Tibial artery (tissue), 4 donors: Measurements from ENCODE around the gene KCTD16.

Source experiments
- DNase-seq, 2 donors: peaks; one replicate each; pipeline ENCODE4 v3.0.0-alpha.2; 2019
- H3K27ac ChIP-seq, 2 donors: fragments of 200-600 bp; sonication (generic) in 1 of 2; 1 replicate in 1 of 2; 2 replicates in 1 of 2; pipeline ENCODE4 v1.5.1; 2018 to 2019; ENCODE audit warnings: mild to moderate bottlenecking in 1 of 2
- H3K27me3 ChIP-seq, 2 donors: fragments of 200-600 bp; sonication (generic) in 1 of 2; one replicate each; pipeline versions ENCODE4 v1.5.1 to v1.6.0; 2016 to 2019
- H3K36me3 ChIP-seq, 3 donors: fragments of 200-600 bp; sonication (generic) in 2 of 3; one replicate each; pipeline ENCODE4 v1.5.1; 2016 to 2019; ENCODE audit warnings: mild to moderate bottlenecking in 2 of 3
- H3K4me1 ChIP-seq, 4 donors: fragments of 200-600 bp; sonication (generic) in 2 of 4; 1 replicate in 3 of 4; 2 replicates in 1 of 4; pipeline ENCODE4 v1.5.1; 2016 to 2019
- H3K4me3 ChIP-seq, 2 donors: fragments of 200-600 bp; sonication (generic) in 1 of 2; 1 replicate in 1 of 2; 2 replicates in 1 of 2; pipeline ENCODE4 v1.5.1; 2018 to 2019; ENCODE audit warnings: mild to moderate bottlenecking in 2 of 2
- H3K9me3 ChIP-seq, 3 donors: fragments of 200-600 bp; sonication (generic) in 1 of 3; one replicate each; pipeline ENCODE4 v1.5.1; 2016 to 2019
- intact Hi-C: fragments of 100-400 bp; cut with DNase I; formaldehyde crosslinking; loops from one replicate; pipeline ENCODE4 v1.15.0; 2023; ENCODE audit warnings: low total_unique reads
- TF ChIP-seq, protein P1 (sequence below), 2 experiments: fragments of 200-600 bp in 1 of 2; fragments of 450-650 bp in 1 of 2; IDR thresholded peaks; one replicate each; pipeline ENCODE4 v1.5.1; 2017 to 2019; ENCODE audit warnings: antibody characterized with exemption in 2 of 2, mild to moderate bottlenecking in 1 of 2, moderate library complexity in 1 of 2

KCTD16 gene

DNA sequence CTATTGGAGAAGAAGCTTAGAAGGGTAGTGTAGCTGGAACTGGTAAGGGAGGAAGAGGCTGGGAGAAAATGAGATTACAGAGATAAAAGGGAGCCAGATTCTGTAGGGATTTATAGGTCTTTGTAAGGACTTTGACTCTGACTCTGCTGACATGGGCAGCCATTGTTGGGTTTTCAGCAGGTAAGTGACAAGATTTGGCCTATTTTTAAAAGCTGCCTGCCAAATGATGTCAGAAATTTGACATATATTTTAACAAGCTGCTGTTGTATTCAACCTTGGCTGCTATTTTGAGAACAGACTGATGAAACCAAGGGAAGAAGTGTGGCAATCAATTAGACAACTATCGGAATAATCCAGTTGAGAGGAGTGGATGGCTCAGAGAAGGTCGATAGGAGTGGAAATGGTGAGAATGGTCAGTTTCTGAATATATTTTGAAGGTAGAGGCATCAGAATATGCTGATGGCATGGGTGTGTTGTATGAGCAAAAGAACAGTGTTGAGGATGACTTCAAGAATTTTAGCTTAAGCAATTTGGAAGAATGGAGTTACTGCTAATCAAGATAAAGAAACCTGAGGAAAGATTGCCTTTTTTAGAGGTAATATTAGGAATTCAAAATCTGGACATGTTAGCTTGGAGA is 56.8 kb downstream of the KCTD16 start:
- H3K4me1 ChIP-seq: no peaks in the 10 kb centered on the region
- H3K27ac ChIP-seq: no peak overlapping the region
- no peak for DNase-seq
- intact Hi-C loops: no loop called here
- no peaks in the 10 kb centered on the region for H3K9me3 ChIP-seq
- H3K27me3 ChIP-seq: no peaks in the 10 kb centered on the region
- no peaks in the 10 kb centered on the region for H3K36me3 ChIP-seq
- TF ChIP-seq, protein P1, sequence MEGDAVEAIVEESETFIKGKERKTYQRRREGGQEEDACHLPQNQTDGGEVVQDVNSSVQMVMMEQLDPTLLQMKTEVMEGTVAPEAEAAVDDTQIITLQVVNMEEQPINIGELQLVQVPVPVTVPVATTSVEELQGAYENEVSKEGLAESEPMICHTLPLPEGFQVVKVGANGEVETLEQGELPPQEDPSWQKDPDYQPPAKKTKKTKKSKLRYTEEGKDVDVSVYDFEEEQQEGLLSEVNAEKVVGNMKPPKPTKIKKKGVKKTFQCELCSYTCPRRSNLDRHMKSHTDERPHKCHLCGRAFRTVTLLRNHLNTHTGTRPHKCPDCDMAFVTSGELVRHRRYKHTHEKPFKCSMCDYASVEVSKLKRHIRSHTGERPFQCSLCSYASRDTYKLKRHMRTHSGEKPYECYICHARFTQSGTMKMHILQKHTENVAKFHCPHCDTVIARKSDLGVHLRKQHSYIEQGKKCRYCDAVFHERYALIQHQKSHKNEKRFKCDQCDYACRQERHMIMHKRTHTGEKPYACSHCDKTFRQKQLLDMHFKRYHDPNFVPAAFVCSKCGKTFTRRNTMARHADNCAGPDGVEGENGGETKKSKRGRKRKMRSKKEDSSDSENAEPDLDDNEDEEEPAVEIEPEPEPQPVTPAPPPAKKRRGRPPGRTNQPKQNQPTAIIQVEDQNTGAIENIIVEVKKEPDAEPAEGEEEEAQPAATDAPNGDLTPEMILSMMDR (IDR thresholded peaks at IDR 0.05): no peak
- H3K4me3 ChIP-seq: no peak overlapping the region

DNA sequence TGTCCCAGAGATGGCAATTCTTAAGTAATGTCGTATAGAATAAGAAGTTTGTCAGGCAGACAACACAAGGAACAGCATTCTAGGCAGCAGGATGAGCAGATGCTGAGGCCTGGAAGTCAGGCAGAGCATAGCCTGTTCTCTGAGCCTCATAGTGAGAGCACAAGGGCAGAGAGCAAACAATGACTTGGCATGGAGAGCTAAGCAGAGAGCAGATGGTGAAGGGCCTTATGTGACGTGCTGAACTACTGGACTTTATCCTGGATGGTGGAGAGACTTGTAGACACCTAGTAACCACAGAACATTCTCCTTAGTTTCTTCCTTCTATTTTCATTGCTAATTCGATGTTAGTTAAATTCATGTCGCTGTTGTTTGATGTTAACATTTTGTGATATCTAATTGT is 60.1 kb downstream of the KCTD16 start:
- Histone ChIP-seq H3K9me3 (no peaks in the 10 kb centered on the region), H3K4me1 (no peaks in the 10 kb centered on the region), H3K4me3 (no peak overlapping the region), H3K36me3 (no peaks in the 10 kb centered on the region), H3K27ac (no peak overlapping the region), H3K27me3 (no peaks in the 10 kb centered on the region)
- no peak for DNase-seq
- intact Hi-C loops: no loop called here
- TF ChIP-seq, protein P1 (IDR thresholded peaks at IDR 0.05): no peak

DNA sequence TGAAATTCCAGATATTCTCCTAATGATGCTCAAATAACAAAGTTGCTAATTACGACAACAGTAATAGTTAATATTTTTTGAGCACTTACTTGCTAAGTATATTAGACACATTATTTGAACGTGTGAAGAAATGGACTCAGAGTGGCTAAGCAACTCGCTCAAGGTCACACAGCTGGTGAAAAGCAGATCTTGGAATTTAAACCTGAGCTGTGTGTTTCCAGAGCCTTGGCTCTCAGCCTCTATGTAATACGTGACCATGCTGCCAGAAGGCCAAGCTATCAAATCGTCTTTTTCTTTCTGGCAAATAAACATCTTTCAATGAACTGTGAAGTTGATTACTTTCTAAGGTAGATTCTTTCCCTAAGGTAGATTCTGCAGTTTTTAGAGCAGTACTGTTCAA is 61.6 kb downstream of the KCTD16 start:
- Histone ChIP-seq H3K4me1 (no peaks in the 10 kb centered on the region), H3K4me3 (no peak overlapping the region), H3K36me3 (no peaks in the 10 kb centered on the region), H3K9me3 (no peaks in the 10 kb centered on the region), H3K27ac (no peak overlapping the region), H3K27me3 (no peaks in the 10 kb centered on the region)
- intact Hi-C loops: no loop called here
- TF ChIP-seq, protein P1 (IDR thresholded peaks at IDR 0.05): no peak
- DNase-seq: no peak

DNA sequence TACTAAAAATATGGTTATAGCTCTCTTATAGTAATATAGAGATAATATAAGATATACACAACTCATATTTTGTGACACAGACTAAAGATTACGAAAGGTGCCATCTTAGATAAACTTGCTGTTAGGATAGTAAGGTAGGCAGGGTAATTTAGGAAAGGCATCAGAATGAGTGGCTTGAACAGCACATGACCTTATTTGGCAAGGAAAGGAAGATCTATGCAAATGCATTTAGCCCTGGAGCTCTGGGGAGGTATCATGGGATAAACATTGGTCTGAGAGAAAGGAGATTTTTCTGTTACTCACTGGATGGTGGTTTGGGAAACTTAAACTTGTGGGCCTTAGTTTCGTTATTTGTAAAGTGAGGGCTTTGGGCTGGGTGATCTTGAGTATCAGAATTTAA is 65.8 kb downstream of the KCTD16 start:
- intact Hi-C loops: no loop called here
- no peaks in the 10 kb centered on the region for H3K4me1 ChIP-seq
- H3K4me3 ChIP-seq: no peak overlapping the region
- no peak for DNase-seq
- no peaks in the 10 kb centered on the region for H3K9me3 ChIP-seq
- H3K27me3 ChIP-seq: no peaks in the 10 kb centered on the region
- no peak overlapping the region for H3K27ac ChIP-seq
- H3K36me3 ChIP-seq: no peaks in the 10 kb centered on the region
- TF ChIP-seq, protein P1 (IDR thresholded peaks at IDR 0.05): no peak

DNA sequence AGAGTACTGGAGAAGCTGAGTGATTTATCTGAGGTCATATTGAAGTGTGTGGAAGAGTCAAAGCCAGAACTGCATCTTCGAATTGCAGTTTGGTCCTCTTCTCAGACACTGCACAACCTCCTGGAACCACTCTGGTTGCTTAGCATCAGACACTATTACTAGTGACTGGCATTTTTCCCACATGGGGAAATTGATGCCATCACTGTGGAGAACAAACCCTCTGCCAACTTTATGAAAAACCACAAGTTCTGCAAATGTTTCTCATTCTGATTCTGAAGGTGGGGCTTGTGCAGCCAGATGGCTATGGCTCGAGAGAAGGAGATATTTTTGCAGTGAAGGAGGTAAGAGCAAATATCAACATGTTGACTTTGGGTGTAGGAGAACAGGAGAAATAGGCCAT is 67.2 kb downstream of the KCTD16 start:
- Histone ChIP-seq H3K9me3 (no peaks in the 10 kb centered on the region), H3K36me3 (no peaks in the 10 kb centered on the region), H3K27me3 (no peaks in the 10 kb centered on the region), H3K27ac (no peak overlapping the region), H3K4me3 (no peak overlapping the region), H3K4me1 (no peaks in the 10 kb centered on the region)
- TF ChIP-seq, protein P1 (IDR thresholded peaks at IDR 0.05): no peak
- DNase-seq: no peak
- intact Hi-C loops: no loop called here

DNA sequence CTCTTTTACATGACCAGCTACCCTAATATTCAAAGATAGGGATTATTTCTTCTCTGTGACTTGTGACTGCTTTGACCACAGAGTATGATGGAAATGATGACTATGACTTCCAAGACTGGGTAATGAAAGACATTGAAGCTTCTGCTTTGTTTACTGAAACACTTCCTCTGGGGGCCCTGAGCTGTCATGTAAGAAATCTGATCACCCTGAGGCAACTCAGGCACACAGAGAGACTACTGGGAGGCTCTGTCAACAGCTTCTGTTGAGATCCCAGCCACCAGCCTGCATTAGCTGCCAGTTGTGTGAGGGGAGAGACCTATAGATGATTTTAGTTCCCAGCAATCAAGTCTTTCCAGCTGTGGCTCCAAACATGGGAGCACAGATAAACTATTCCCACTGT is 76.5 kb downstream of the KCTD16 start:
- H3K27ac ChIP-seq: no peak overlapping the region
- no peaks in the 10 kb centered on the region for H3K36me3 ChIP-seq
- intact Hi-C loops: no loop called here
- H3K9me3 ChIP-seq: no peaks in the 10 kb centered on the region
- no peaks in the 10 kb centered on the region for H3K27me3 ChIP-seq
- no peak for DNase-seq
- H3K4me1 ChIP-seq: peaks cover 0 to 4% (median 0%) of the 10 kb centered on the region in 4 donors
- TF ChIP-seq, protein P1 (IDR thresholded peaks at IDR 0.05): no peak
- H3K4me3 ChIP-seq: no peak overlapping the region
